PC-9 (cell line): ENCODE data around the gene BBX. TPM values are rescaled to one million over a fixed set of nuclear protein-coding genes. Genes with fewer than 3 reads are reported as not detected.

Source experiments
- BruUV-seq: library from RNA; stranded (reverse); fragments of 400-500 nt; replicated peaks from 2 replicates; lab custom pipeline; 2021; lab: Mats Ljungman, UMichigan
- CTCF ChIA-PET: fragments of 300-600 bp; sonication (Branson Sonifier 250); formaldehyde crosslinking; loops from one replicate; lab custom pipeline; 2022; ENCODE audit warnings: antibody characterized with exemption; lab: Charles Lee
- POLR2A ChIA-PET: fragments of 300-600 bp; sonication (Branson Sonifier 250); formaldehyde crosslinking; loops from one replicate; lab custom pipeline; 2022; ENCODE audit warnings: antibody characterized with exemption; ENCODE audit not compliant: unreplicated experiment; lab: Charles Lee
- DNase-seq, 2 experiments: peaks; one replicate each; pipeline versions ENCODE4 v3.0.0 to v3.0.0-alpha.2; 2015 to 2022; ENCODE audit warnings: mixed read lengths in 1 of 2
- H2AFZ ChIP-seq: fragments of 200-600 bp; sonication (generic); 2 replicates; pipeline ENCODE4 v1.8.1; 2017; ENCODE audit warnings: antibody characterized with exemption
- H3F3A ChIP-seq: fragments of 200-600 bp; sonication (generic); 2 replicates; pipeline ENCODE4 v1.8.1; 2017; ENCODE audit warnings: antibody characterized with exemption, mild to moderate bottlenecking, low read depth; ENCODE audit not compliant: insufficient read depth
- H3K27ac ChIP-seq: fragments of 200-600 bp; sonication (generic); 2 replicates; pipeline ENCODE4 v1.6.1; 2016; ENCODE audit warnings: mixed run types
- H3K27me3 ChIP-seq: fragments of 200-600 bp; sonication (generic); 2 replicates; pipeline ENCODE4 v1.6.1; 2016; ENCODE audit warnings: low read depth, mixed run types; ENCODE audit not compliant: insufficient read depth
- H3K36me3 ChIP-seq: fragments of 200-600 bp; sonication (generic); 2 replicates; pipeline ENCODE4 v1.6.1; 2016; ENCODE audit warnings: low read depth, mixed run types
- H3K4me1 ChIP-seq: fragments of 200-600 bp; sonication (generic); replicated peaks from 2 replicates; pipeline ENCODE4 v1.6.1; 2016; ENCODE audit warnings: mixed run types; ENCODE audit not compliant: insufficient read depth
- H3K4me2 ChIP-seq: fragments of 200-600 bp; sonication (generic); 2 replicates; pipeline ENCODE4 v1.6.1; 2017; ENCODE audit warnings: mixed run types
- H3K4me3 ChIP-seq: fragments of 200-600 bp; sonication (generic); 2 replicates; pipeline ENCODE4 v1.6.1; 2016; ENCODE audit warnings: mixed run types
- H3K79me2 ChIP-seq: fragments of 200-600 bp; sonication (generic); 2 replicates; pipeline ENCODE4 v1.6.1; 2017; ENCODE audit warnings: low read depth, mixed run types
- H3K9me2 ChIP-seq: fragments of 200-600 bp; sonication (generic); 2 replicates; pipeline ENCODE4 v1.8.1; 2017; ENCODE audit warnings: mild to moderate bottlenecking; ENCODE audit not compliant: insufficient read depth
- H3K9me3 ChIP-seq: fragments of 200-600 bp; sonication (generic); 2 replicates; pipeline ENCODE4 v1.8.1; 2016; ENCODE audit warnings: low read depth; ENCODE audit not compliant: insufficient read depth
- H4K20me1 ChIP-seq: fragments of 200-600 bp; sonication (generic); 2 replicates; pipeline ENCODE4 v1.8.1; 2017; ENCODE audit not compliant: insufficient read depth
- EZH2 ChIP-seq: fragments of 200-600 bp; sonication (generic); IDR thresholded peaks from 2 replicates; pipeline ENCODE4 v1.8.0; 2017; ENCODE audit warnings: antibody characterized with exemption, low read depth
- intact Hi-C: fragments of 100-400 bp; cut with micrococcal nuclease; formaldehyde crosslinking; loops from one replicate; pipeline ENCODE4 v1.10.0; 2022; ENCODE audit not compliant: unreplicated experiment
- total RNA-seq: library from RNA; stranded (reverse); gene quantifications from 2 replicates; pipeline ENCODE4 v1.2.3, GENCODE V29; 2021
- TF ChIP-seq, protein P1 (sequence below): fragments of 200-600 bp; sonication (generic); conservative IDR thresholded peaks from 2 replicates; pipeline ENCODE4 v1.6.1; 2017; ENCODE audit warnings: mixed run types, antibody characterized with exemption, mild to moderate bottlenecking, moderate library complexity

Gene BBX
- total RNA-seq, 1 experiment from 2014 or later, result 91.7 TPM

DNA sequence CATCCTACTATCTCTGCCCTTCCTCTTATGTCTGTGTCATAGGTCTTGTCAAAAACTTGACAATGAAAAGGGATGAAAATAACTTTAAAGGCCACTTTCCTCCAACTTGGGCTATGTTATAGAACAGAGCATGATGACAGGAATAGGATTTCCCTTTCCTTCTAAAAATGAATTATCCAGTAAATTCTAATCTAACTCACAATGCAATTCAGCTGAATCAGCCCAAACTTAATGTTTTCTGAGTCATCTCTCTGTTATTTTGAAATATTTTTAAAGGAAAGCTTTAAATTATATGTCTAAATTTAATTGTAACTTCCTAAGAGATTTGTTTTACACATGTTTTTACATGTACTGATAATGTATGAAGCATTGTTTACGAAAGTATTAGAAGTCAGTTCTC, 258.5 kb downstream of the BBX start:
- Histone ChIP-seq H3K9me2 (no peaks in the 10 kb centered on the region), H3K9me3 (no peaks in the 10 kb centered on the region), H2AFZ (no peak overlapping the region), H3K4me1 (no peaks in the 10 kb centered on the region), H3K36me3 (peaks cover 12% of the 10 kb centered on the region; the same call in 1 of the 2 replicates), H3K4me2 (no peak overlapping the region), H4K20me1 (no peaks in the 10 kb centered on the region), H3K27me3 (no peaks in the 10 kb centered on the region), H3K4me3 (no peak overlapping the region), H3F3A (no peaks in the 10 kb centered on the region), H3K27ac (no peak overlapping the region), H3K79me2 (no peaks in the 10 kb centered on the region)
- TF ChIP-seq, protein P1, sequence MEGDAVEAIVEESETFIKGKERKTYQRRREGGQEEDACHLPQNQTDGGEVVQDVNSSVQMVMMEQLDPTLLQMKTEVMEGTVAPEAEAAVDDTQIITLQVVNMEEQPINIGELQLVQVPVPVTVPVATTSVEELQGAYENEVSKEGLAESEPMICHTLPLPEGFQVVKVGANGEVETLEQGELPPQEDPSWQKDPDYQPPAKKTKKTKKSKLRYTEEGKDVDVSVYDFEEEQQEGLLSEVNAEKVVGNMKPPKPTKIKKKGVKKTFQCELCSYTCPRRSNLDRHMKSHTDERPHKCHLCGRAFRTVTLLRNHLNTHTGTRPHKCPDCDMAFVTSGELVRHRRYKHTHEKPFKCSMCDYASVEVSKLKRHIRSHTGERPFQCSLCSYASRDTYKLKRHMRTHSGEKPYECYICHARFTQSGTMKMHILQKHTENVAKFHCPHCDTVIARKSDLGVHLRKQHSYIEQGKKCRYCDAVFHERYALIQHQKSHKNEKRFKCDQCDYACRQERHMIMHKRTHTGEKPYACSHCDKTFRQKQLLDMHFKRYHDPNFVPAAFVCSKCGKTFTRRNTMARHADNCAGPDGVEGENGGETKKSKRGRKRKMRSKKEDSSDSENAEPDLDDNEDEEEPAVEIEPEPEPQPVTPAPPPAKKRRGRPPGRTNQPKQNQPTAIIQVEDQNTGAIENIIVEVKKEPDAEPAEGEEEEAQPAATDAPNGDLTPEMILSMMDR, result no peak
- no peak for TF ChIP-seq EZH2
- no peak for DNase-seq
- CTCF ChIA-PET, result no interaction called here
- intact Hi-C loops, result no loop called here
- no TSS peak for BruUV-seq
- POLR2A ChIA-PET, result no interaction called here

DNA sequence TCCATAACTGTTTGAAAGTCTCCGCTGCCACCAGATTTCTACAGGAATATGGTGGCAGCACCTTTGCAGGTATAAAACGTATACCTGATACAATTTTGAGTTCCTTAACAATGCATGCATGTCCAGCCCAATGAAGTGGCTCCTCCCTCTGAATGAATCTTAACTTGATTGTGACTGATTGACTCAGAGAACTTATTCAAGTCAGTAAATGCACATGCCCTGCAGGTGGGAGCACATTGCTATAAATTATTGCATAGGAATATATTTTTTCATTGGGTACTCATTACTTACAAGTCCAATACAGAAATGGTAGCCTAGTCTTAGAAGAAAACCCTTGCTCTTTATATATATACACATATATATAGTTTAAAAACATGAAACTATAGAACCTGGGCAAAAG, 259.3 kb downstream of the BBX start:
- Histone ChIP-seq H3K9me2 (no peaks in the 10 kb centered on the region), H3K4me1 (no peaks in the 10 kb centered on the region), H3K4me2 (no peak overlapping the region), H3F3A (no peaks in the 10 kb centered on the region), H3K4me3 (no peak overlapping the region), H3K36me3 (peaks cover 9% of the 10 kb centered on the region; the same call in 1 of the 2 replicates), H2AFZ (no peak overlapping the region), H3K27ac (no peak overlapping the region), H3K79me2 (no peaks in the 10 kb centered on the region), H4K20me1 (no peaks in the 10 kb centered on the region), H3K9me3 (no peaks in the 10 kb centered on the region), H3K27me3 (no peaks in the 10 kb centered on the region)
- no TSS peak for BruUV-seq
- intact Hi-C loops, result no loop called here
- no peak for DNase-seq
- no peak for TF ChIP-seq EZH2
- TF ChIP-seq, protein P1, result no peak
- ChIA-PET POLR2A (no interaction called here), CTCF (no interaction called here)

DNA sequence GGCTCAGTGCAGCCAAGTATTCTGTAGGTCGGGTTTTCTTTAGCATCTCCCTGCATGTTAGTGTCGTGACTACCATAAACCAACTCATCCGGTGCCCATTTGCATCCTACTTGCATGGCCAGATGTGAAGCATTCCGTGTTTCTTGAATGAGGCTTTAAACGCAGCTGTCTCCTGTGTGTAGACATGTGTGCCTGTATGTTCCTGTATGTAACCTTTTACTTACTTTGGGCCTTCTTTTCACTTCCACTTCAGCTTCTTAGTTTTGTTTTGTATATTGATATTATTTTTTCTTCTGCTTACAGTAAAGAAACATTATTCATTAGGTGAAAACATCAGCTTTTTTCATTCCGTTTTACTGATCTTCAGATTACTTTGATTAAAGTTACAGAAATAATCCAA, 267.9 kb downstream of the BBX start:
- ChIA-PET CTCF (no interaction called here), POLR2A (interaction anchor here (0.6 kb wide), 1 partner anchor 13 kb away, joined by 11 read pairs; no protein-coding TSS in a partner anchor)
- BruUV-seq, result no TSS peak
- Histone ChIP-seq H3K79me2 (no peaks in the 10 kb centered on the region), H3K27me3 (no peaks in the 10 kb centered on the region), H3K9me3 (no peaks in the 10 kb centered on the region), H3K4me1 (no peaks in the 10 kb centered on the region), H2AFZ (no peak overlapping the region), H3K36me3 (no peaks in the 10 kb centered on the region; the same call in 1 of the 2 replicates), H3F3A (no peaks in the 10 kb centered on the region; the same call in 1 of the 2 replicates), H3K27ac (no peak overlapping the region), H3K4me3 (no peak overlapping the region), H4K20me1 (no peaks in the 10 kb centered on the region; the same call in 1 of the 2 replicates), H3K4me2 (no peak overlapping the region), H3K9me2 (no peaks in the 10 kb centered on the region)
- TF ChIP-seq EZH2, result no peak
- TF ChIP-seq, protein P1, result no peak
- intact Hi-C loops, result loop anchor here (10.0 kb wide), 1 partner anchor 684 kb away; no protein-coding TSS in a partner anchor
- no peak for DNase-seq
